GM18505 (cell line): ENCODE measurements around the gene CYP2F1.
"Not testable (repeated sequence)": the region's sequence is repeated elsewhere in the genome, so short reads cannot be mapped to it uniquely, and the experiment has no call there.

Source experiments
- ATAC-seq: cut with Tn5 transposase; IDR thresholded peaks from one replicate; pipeline ENCODE4 v1.9.1; 2021; ENCODE audit not compliant: unreplicated experiment
- POLR2A ChIP-seq: IDR thresholded peaks from 4 replicates; pipeline ENCODE4 v1.6.1; 2011; ENCODE audit warnings: borderline replicate concordance; ENCODE audit not compliant: insufficient read depth, insufficient read length; ENCODE audit errors: extremely low read depth

The CYP2F1 gene

GRCh38 chr19:41111296-41111695 lies 2.9 kb upstream of the CYP2F1 start:
- no peak for TF ChIP-seq POLR2A
- no peak for ATAC-seq

- TF ChIP-seq POLR2A = no peak
- no peak for ATAC-seq
These were observed 2.4 kb upstream of the CYP2F1 start for GRCh38 chr19:41111750-41112295.

- no peak for ATAC-seq
- no peak for TF ChIP-seq POLR2A
These were observed 1.4 kb upstream of the CYP2F1 start for GRCh38 chr19:41112728-41113290.

GRCh38 chr19:41116261-41116660 lies 2.0 kb downstream of the CYP2F1 start:
- no peak for TF ChIP-seq POLR2A
- ATAC-seq = no peak

GRCh38 chr19:41120929-41121911 lies 7.0 kb downstream of the CYP2F1 start:
- ATAC-seq = not testable (repeated sequence)

GRCh38 chr19:41122846-41123245 lies 8.6 kb downstream of the CYP2F1 start:
- not testable (repeated sequence) for ATAC-seq

- TF ChIP-seq POLR2A = no peak
- no peak for ATAC-seq
These were observed 9.6 kb downstream of the CYP2F1 start for GRCh38 chr19:41123716-41124294.

GRCh38 chr19:41126765-41127203 lies 12.6 kb downstream of the CYP2F1 start:
- not testable (repeated sequence) for ATAC-seq

GRCh38 chr19:41127362-41127761 lies 13.1 kb downstream of the CYP2F1 start:
- not testable (repeated sequence) for ATAC-seq

- ATAC-seq = not testable (repeated sequence)
These were observed 13.6 kb downstream of the CYP2F1 start for GRCh38 chr19:41127801-41128300.

- no peak for TF ChIP-seq POLR2A
- no peak for ATAC-seq
These were observed 14.5 kb downstream of the CYP2F1 start for GRCh38 chr19:41128692-41129091.

GRCh38 chr19:41131186-41131585 lies 17.0 kb downstream of the CYP2F1 start:
- no peak for TF ChIP-seq POLR2A
- no peak for ATAC-seq

- no peak for TF ChIP-seq POLR2A
- no peak for ATAC-seq
These were observed 19.0 kb downstream of the CYP2F1 start for GRCh38 chr19:41133260-41133659.

- no peak for ATAC-seq
- no peak for TF ChIP-seq POLR2A
These were observed 20.4 kb downstream of the CYP2F1 start for GRCh38 chr19:41134616-41135015.

- not testable (repeated sequence) for ATAC-seq
These were observed 21.5 kb downstream of the CYP2F1 start for GRCh38 chr19:41135390-41136384.
